ENCODE results near the gene SLC15A3. TPM values are rescaled to one million over a fixed set of nuclear protein-coding genes. Genes with fewer than 3 reads are reported as not detected.
"Not testable (repeated sequence)": the region's sequence is repeated elsewhere in the genome, so short reads cannot be mapped to it uniquely, and the experiment has no call there.

SLC15A3 gene
- total and polyA plus RNA-seq, 2 donors from 2014 or later: 26.6 to 27.0 TPM

DNA sequence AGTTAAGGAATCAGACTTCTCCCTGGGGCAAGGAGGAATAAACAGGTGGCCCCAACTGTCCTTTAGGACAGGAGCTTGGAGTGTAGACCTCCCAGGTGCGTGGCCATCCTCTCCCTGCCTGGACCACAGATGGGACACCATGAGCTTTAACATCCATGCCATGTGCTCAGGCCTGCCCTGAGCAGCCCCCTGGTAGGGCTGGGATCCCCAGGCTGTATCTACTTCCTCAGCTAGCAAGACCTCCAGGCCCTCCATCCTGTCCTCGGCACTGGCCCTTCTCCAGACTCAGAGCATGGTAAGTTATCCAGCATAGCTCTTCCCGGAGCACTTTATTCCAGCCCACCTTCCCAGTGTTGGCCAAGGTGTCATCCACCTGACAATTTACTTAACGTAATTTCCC, 25.2 kb upstream of the SLC15A3 start:
- TF ChIP-seq, protein P1, sequence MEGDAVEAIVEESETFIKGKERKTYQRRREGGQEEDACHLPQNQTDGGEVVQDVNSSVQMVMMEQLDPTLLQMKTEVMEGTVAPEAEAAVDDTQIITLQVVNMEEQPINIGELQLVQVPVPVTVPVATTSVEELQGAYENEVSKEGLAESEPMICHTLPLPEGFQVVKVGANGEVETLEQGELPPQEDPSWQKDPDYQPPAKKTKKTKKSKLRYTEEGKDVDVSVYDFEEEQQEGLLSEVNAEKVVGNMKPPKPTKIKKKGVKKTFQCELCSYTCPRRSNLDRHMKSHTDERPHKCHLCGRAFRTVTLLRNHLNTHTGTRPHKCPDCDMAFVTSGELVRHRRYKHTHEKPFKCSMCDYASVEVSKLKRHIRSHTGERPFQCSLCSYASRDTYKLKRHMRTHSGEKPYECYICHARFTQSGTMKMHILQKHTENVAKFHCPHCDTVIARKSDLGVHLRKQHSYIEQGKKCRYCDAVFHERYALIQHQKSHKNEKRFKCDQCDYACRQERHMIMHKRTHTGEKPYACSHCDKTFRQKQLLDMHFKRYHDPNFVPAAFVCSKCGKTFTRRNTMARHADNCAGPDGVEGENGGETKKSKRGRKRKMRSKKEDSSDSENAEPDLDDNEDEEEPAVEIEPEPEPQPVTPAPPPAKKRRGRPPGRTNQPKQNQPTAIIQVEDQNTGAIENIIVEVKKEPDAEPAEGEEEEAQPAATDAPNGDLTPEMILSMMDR (IDR thresholded peaks at IDR 0.05; ENCODE audit: borderline replicate concordance, extremely low read depth, insufficient read depth): no peak
- no peak for FAIRE-seq
- Histone ChIP-seq H3K9ac (ENCODE audit: low read length in 3 of 3) (no peak overlapping the region), H3K27me3 (ENCODE audit: control insufficient read depth, insufficient read depth, low read length) (no peaks in the 10 kb centered on the region), H3K4me1 (ENCODE audit: control insufficient read depth in 2 of 3, insufficient read depth in 2 of 3, low read depth in 1 of 3, low read length in 3 of 3) (no peaks in the 10 kb centered on the region), H3K9me3 (ENCODE audit: control insufficient read depth in 2 of 3, insufficient read depth in 1 of 3, low read length in 3 of 3) (no peaks in the 10 kb centered on the region), H3K36me3 (ENCODE audit: control insufficient read depth in 2 of 3, insufficient read depth in 3 of 3, low read length in 3 of 3) (no peaks in the 10 kb centered on the region), H3K4me3 (ENCODE audit: low read length in 3 of 3) (no peak overlapping the region), H3K27ac (ENCODE audit: low read depth in 2 of 2, low read length in 2 of 2) (no peak overlapping the region)
- DNase-seq: no peak
- intact Hi-C loops (cut with DNase I): no loop called here

DNA sequence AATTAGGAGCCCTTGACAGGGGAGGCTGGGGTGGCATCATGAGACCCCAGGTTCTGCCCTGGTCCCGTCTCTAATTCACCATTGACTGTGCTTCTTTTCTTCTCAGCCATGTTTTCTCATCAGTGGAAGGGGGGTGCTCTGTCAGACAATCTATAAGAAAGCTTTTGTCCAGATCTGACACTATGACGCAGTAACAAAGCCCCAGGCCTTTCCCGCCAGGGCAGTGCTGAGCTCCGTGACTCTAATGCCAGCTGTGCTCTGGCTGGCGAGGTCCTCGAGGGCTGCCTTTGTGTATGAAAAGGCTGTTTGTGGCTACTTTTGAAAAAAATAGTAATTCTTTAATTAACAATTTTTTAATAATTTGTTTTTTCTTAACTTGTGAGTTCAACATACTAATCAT, 22.8 kb upstream of the SLC15A3 start:
- Histone ChIP-seq H3K27ac (ENCODE audit: low read depth in 2 of 2, low read length in 2 of 2) (no peak overlapping the region), H3K9ac (ENCODE audit: low read length in 3 of 3) (no peak overlapping the region), H3K4me3 (ENCODE audit: low read length in 3 of 3) (no peak overlapping the region), H3K27me3 (ENCODE audit: control insufficient read depth, insufficient read depth, low read length) (no peaks in the 10 kb centered on the region), H3K4me1 (ENCODE audit: control insufficient read depth in 2 of 3, insufficient read depth in 2 of 3, low read depth in 1 of 3, low read length in 3 of 3) (no peaks in the 10 kb centered on the region), H3K36me3 (ENCODE audit: control insufficient read depth in 2 of 3, insufficient read depth in 3 of 3, low read length in 3 of 3) (no peaks in the 10 kb centered on the region), H3K9me3 (ENCODE audit: control insufficient read depth in 2 of 3, insufficient read depth in 1 of 3, low read length in 3 of 3) (no peaks in the 10 kb centered on the region)
- intact Hi-C loops (cut with DNase I): no loop called here
- FAIRE-seq (no peak), DNase-seq (no peak)
- TF ChIP-seq, protein P1 (IDR thresholded peaks at IDR 0.05; ENCODE audit: borderline replicate concordance, extremely low read depth, insufficient read depth): no peak

DNA sequence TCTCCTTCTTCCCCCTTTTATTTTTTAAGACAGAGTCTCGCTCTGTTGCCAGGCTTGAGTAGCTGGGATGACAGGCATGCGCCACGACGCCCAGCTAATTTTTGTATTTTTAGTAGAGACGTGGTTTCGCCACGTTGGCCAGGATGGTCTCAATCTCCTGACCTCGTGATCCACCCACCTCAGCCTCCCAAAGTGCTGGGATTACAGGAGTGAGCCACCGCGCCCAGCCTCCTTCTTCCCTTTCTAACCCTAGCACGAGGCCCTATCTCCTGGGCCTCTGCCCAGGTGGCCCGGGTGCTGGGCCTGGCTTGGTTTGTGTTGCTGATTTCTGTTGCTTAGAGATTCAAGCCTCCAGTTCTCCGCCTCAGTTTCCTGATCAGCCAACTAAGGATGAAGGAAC, 22.3 kb upstream of the SLC15A3 start:
- FAIRE-seq; H3K9me3 ChIP-seq (ENCODE audit: control insufficient read depth in 2 of 3, insufficient read depth in 1 of 3, low read length in 3 of 3); H3K4me1 ChIP-seq (ENCODE audit: control insufficient read depth in 2 of 3, insufficient read depth in 2 of 3, low read depth in 1 of 3, low read length in 3 of 3); DNase-seq; H3K9ac ChIP-seq (ENCODE audit: low read length in 3 of 3); H3K27ac ChIP-seq (ENCODE audit: low read depth in 2 of 2, low read length in 2 of 2); intact Hi-C loops (cut with DNase I); H3K36me3 ChIP-seq (ENCODE audit: control insufficient read depth in 2 of 3, insufficient read depth in 3 of 3, low read length in 3 of 3); H3K4me3 ChIP-seq (ENCODE audit: low read length in 3 of 3); H3K27me3 ChIP-seq (ENCODE audit: control insufficient read depth, insufficient read depth, low read length): not testable (repeated sequence)

DNA sequence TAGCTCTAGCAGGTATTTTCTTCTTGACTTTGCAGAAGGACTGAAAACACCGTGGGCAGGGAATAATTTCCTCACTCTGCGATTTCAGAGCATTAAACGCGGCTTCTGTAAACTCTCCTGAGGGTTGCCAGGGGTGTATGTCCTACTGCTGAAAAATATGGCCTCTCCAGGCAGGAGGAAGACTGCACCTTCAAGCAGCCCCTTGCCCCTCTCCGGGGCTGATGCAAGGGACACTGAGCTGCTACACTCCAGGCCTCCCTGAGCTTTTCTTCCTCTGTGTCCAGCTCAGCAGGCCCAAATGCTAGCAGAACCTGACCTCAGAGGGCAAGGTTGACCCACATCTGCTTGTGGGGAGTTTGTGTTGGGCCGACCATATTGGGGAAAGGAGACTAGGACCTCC, 21.7 kb upstream of the SLC15A3 start:
- no peaks in the 10 kb centered on the region for H3K4me1 ChIP-seq (ENCODE audit: control insufficient read depth in 2 of 3, insufficient read depth in 2 of 3, low read depth in 1 of 3, low read length in 3 of 3)
- no peak for DNase-seq
- H3K4me3 ChIP-seq (ENCODE audit: low read length in 3 of 3): no peak overlapping the region
- intact Hi-C loops (cut with DNase I): no loop called here
- no peaks in the 10 kb centered on the region for H3K27me3 ChIP-seq (ENCODE audit: control insufficient read depth, insufficient read depth, low read length)
- H3K9ac ChIP-seq (ENCODE audit: low read length in 3 of 3): no peak overlapping the region
- TF ChIP-seq, protein P1 (IDR thresholded peaks at IDR 0.05; ENCODE audit: borderline replicate concordance, extremely low read depth, insufficient read depth): no peak
- H3K9me3 ChIP-seq (ENCODE audit: control insufficient read depth in 2 of 3, insufficient read depth in 1 of 3, low read length in 3 of 3): no peaks in the 10 kb centered on the region
- H3K36me3 ChIP-seq (ENCODE audit: control insufficient read depth in 2 of 3, insufficient read depth in 3 of 3, low read length in 3 of 3): no peaks in the 10 kb centered on the region
- no peak overlapping the region for H3K27ac ChIP-seq (ENCODE audit: low read depth in 2 of 2, low read length in 2 of 2)
- FAIRE-seq: no peak

Data from kidney (tissue), 14 donors.